ENCODE results near the gene TIMM13. TPM values are rescaled to one million over a fixed set of nuclear protein-coding genes. Genes with fewer than 3 reads are reported as not detected.

Gene TIMM13
- total and polyA plus RNA-seq, 2 donors (not counting 3 experiments of a cell fraction or from before 2014, with no cell fraction given): 154 to 160 TPM

- no peak for TF ChIP-seq MAX (IDR thresholded peaks at IDR 0.05; ENCODE audit: insufficient read depth, insufficient read length)
- TF ChIP-seq EZH2 (IDR thresholded peaks at IDR 0.05; ENCODE audit: borderline replicate concordance, low read depth, low read length, severe bottlenecking): no peak
- TF ChIP-seq JUN (IDR thresholded peaks at IDR 0.05; ENCODE audit: borderline replicate concordance, insufficient read depth, insufficient read length, low read depth): no peak
- no peak for TF ChIP-seq CTCF (IDR thresholded peaks at IDR 0.05; ENCODE audit: extremely low read depth in 1 of 2, insufficient read depth in 1 of 2, low read depth in 1 of 2, low read length in 2 of 2)
- no peak for TF ChIP-seq MYC (IDR thresholded peaks at IDR 0.05; ENCODE audit: low read depth, low read length)
- no peak for TF ChIP-seq POLR2AphosphoS5 (IDR thresholded peaks at IDR 0.05; ENCODE audit: insufficient read depth, low read depth, low read length)
- TF ChIP-seq FOS (IDR thresholded peaks at IDR 0.05; ENCODE audit: borderline replicate concordance, insufficient read depth, low read length): no peak
- no peak for TF ChIP-seq POLR2A (IDR thresholded peaks at IDR 0.05; ENCODE audit: low read depth, low read length)
- TF ChIP-seq GATA2 (IDR thresholded peaks at IDR 0.05; ENCODE audit: insufficient read depth, insufficient read length, low read depth, low read length): no peak
- Histone ChIP-seq H3K27ac (ENCODE audit: insufficient read depth, low read depth, low read length) (no peak overlapping the region), H4K20me1 (replicated peaks; ENCODE audit: control insufficient read depth, extremely low read depth, insufficient read depth, low read length) (no peaks in the 10 kb centered on the region), H3K4me3 (replicated peaks in 1 of 3; ENCODE audit: insufficient read depth in 1 of 3, low read depth in 1 of 3, low read length in 3 of 3) (no peak overlapping the region), H2AFZ (ENCODE audit: low read depth, low read length) (no peak overlapping the region), H3K36me3 (ENCODE audit: control insufficient read depth in 2 of 2, extremely low read depth in 1 of 2, insufficient read depth in 2 of 2, low read length in 2 of 2) (peaks cover 0 to 3% of the 10 kb centered on the region in 2 experiments), H3K79me2 (ENCODE audit: control insufficient read depth, insufficient read depth, low read length) (peaks cover 73% of the 10 kb centered on the region), H3K4me1 (ENCODE audit: control insufficient read depth, extremely low read depth, insufficient read depth, low read length) (peaks cover 13% of the 10 kb centered on the region), H3K9ac (replicated peaks; ENCODE audit: extremely low read depth, insufficient read depth, low read length) (no peak overlapping the region), H3K9me3 (replicated peaks; ENCODE audit: control insufficient read depth, insufficient read depth, low read length) (no peaks in the 10 kb centered on the region), H3K4me2 (ENCODE audit: insufficient read depth, low read length) (no peak overlapping the region), H3K27me3 (ENCODE audit: control insufficient read depth in 2 of 2, insufficient read depth in 2 of 2, low read length in 2 of 2) (no peaks in the 10 kb centered on the region), H3K9me1 (replicated peaks; ENCODE audit: control insufficient read depth, extremely low read depth, insufficient read depth, low read length) (no peaks in the 10 kb centered on the region)
- dilution Hi-C loops (cut with MboI; ENCODE audit: extremely low pct_ligation_motif_present, low sequenced_read_pairs) (no loop called here), intact Hi-C loops (cut with micrococcal nuclease) (no loop called here)
- POLR2A ChIA-PET: interaction anchor here (0.6 to 1.4 kb wide), 2 partner anchors 22 to 68 kb away, joined by 3 to 4 read pairs; partner anchors contain the start of gene GADD45B
- DNase-seq (ENCODE audit: low read depth, low spot score): no peak
- CTCF ChIA-PET: interaction anchor here (0.9 to 3.7 kb wide), 3 partner anchors 29 to 183 kb away, joined by 3 to 27 read pairs (median 3); no protein-coding TSS in a partner anchor
- no peak for FAIRE-seq
- no TSS peak for BruUV-seq (replicated peaks)
Observed at GRCh38 chr19:2454199-2454961, 27.0 kb upstream of the TIMM13 start.

Measured in endothelial cell of umbilical vein (primary cell).